HepG2 (cell line): ENCODE data around the gene FUCA1. TPM values are rescaled to one million over a fixed set of nuclear protein-coding genes. Genes with fewer than 3 reads are reported as not detected.

Experiments
- EED ChIP-seq: sonication (generic); formaldehyde crosslinking; IDR thresholded peaks from 2 replicates; pipeline ENCODE4 v1.5.0; 2020; ENCODE audit warnings: mild to moderate bottlenecking, missing genetic modification reagents
- HOXD1 ChIP-seq: sonication (generic); formaldehyde crosslinking; IDR thresholded peaks from 2 replicates; pipeline ENCODE4 v1.5.0; 2020; ENCODE audit warnings: missing genetic modification reagents
- MXI1 ChIP-seq: IDR thresholded peaks from 3 replicates; pipeline ENCODE4 v1.6.1; 2012; ENCODE audit warnings: low read depth, low read length, inconsistent platforms, borderline replicate concordance
- NR2C2 ChIP-seq: sonication (generic); formaldehyde crosslinking; IDR thresholded peaks from 2 replicates; pipeline ENCODE4 v1.4.0; 2020; ENCODE audit warnings: missing genetic modification reagents, mild to moderate bottlenecking, moderate library complexity, borderline replicate concordance
- STAG1 ChIP-seq: sonication (generic); formaldehyde crosslinking; IDR thresholded peaks from 2 replicates; pipeline ENCODE4 v1.4.0; 2020; ENCODE audit warnings: missing genetic modification reagents
- TEF ChIP-seq: sonication (generic); formaldehyde crosslinking; IDR thresholded peaks from 2 replicates; pipeline ENCODE4 v1.5.0; 2020; ENCODE audit warnings: missing genetic modification reagents
- TGIF2 ChIP-seq: IDR thresholded peaks from 2 replicates; pipeline ENCODE4 v1.6.1; 2016; ENCODE audit warnings: control low read depth, missing compliant biosample characterization
- ZBTB10 ChIP-seq: sonication (generic); formaldehyde crosslinking; IDR thresholded peaks from 2 replicates; pipeline ENCODE4 v1.4.0; 2020; ENCODE audit warnings: missing genetic modification reagents, borderline replicate concordance
- ZBTB7A ChIP-seq: sonication (generic); formaldehyde crosslinking; IDR thresholded peaks from 2 replicates; pipeline ENCODE4 v1.8.0; 2022; ENCODE audit warnings: mild to moderate bottlenecking, missing genetic modification reagents
- ZNF274 ChIP-seq: sonication (generic); formaldehyde crosslinking; IDR thresholded peaks from 2 replicates; pipeline ENCODE4 v1.5.1; 2020; ENCODE audit warnings: mild to moderate bottlenecking, missing genetic modification reagents
- ZNF367 ChIP-seq: sonication (generic); formaldehyde crosslinking; IDR thresholded peaks from 2 replicates; pipeline ENCODE4 v1.4.0; 2020; ENCODE audit warnings: missing genetic modification reagents, borderline replicate concordance
- ZNF383 ChIP-seq: sonication (generic); formaldehyde crosslinking; IDR thresholded peaks from 2 replicates; pipeline ENCODE4 v1.4.0; 2020; ENCODE audit warnings: missing genetic modification reagents, mild to moderate bottlenecking, borderline replicate concordance
- ZNF432 ChIP-seq: sonication (generic); formaldehyde crosslinking; IDR thresholded peaks from 2 replicates; pipeline ENCODE4 v1.5.0; 2020; ENCODE audit warnings: missing genetic modification reagents, mild to moderate bottlenecking, borderline replicate concordance
- ZNF564 ChIP-seq: sonication (generic); formaldehyde crosslinking; IDR thresholded peaks from 2 replicates; pipeline ENCODE4 v1.8.1; 2023; ENCODE audit warnings: mild to moderate bottlenecking, missing genetic modification reagents
- ZNF746 ChIP-seq: sonication (generic); formaldehyde crosslinking; IDR thresholded peaks from 2 replicates; pipeline ENCODE4 v1.8.0; 2022; ENCODE audit warnings: mild to moderate bottlenecking, missing genetic modification reagents
- ZNF766 ChIP-seq: sonication (generic); formaldehyde crosslinking; IDR thresholded peaks from 2 replicates; pipeline ENCODE4 v1.5.0; 2020; ENCODE audit warnings: missing genetic modification reagents, borderline replicate concordance
- polyA plus RNA-seq, 8 experiments: library from polyadenylated mRNA; depleted of rRNA in 3 of 8; stranded (reverse) in 7 of 8; unstranded in 1 of 8; fragments of >200 nt; fragmentation: Illumina TruSeq in 4 of 8; extraction: Trizol in 4 of 8; gene quantifications; 2 replicates each; pipeline versions ENCODE4 v1.2.1 to v1.2.3, GENCODE V29; 2011 to 2016; ENCODE audit warnings: low read depth in 4 of 8, missing spikeins in 1 of 8, mixed read lengths in 1 of 8; ENCODE audit not compliant: insufficient read depth in 1 of 8
- total RNA-seq, 5 experiments: library from RNA; depleted of rRNA; stranded (reverse); fragments of >200 nt; fragmentation: Illumina TruSeq; extraction: Trizol; gene quantifications; 2 replicates each; pipeline ENCODE4 v1.2.3, GENCODE V29; 2016; ENCODE audit warnings: low read depth in 1 of 5
- TF ChIP-seq, protein P1 (sequence below): sonication (generic); formaldehyde crosslinking; IDR thresholded peaks from 2 replicates; pipeline ENCODE4 v1.5.1; 2020; ENCODE audit warnings: mild to moderate bottlenecking, missing genetic modification reagents, moderate library complexity
- TF ChIP-seq, protein P2 (sequence below): sonication (generic); formaldehyde crosslinking; IDR thresholded peaks from 2 replicates; pipeline ENCODE4 v1.4.0; 2020; ENCODE audit warnings: missing genetic modification reagents; ENCODE audit errors: not compliant biosample characterization
- TF ChIP-seq, protein P3 (sequence below): sonication (generic); formaldehyde crosslinking; IDR thresholded peaks from 2 replicates; pipeline ENCODE4 v1.4.0; 2020; ENCODE audit warnings: low read depth, mild to moderate bottlenecking, missing genetic modification reagents

The FUCA1 gene
- total and polyA plus RNA-seq, 2 of the 13 experiments (the other 11 are each of a cell fraction or from before 2014, with no cell fraction given): 32.7 to 33.6 TPM

DNA sequence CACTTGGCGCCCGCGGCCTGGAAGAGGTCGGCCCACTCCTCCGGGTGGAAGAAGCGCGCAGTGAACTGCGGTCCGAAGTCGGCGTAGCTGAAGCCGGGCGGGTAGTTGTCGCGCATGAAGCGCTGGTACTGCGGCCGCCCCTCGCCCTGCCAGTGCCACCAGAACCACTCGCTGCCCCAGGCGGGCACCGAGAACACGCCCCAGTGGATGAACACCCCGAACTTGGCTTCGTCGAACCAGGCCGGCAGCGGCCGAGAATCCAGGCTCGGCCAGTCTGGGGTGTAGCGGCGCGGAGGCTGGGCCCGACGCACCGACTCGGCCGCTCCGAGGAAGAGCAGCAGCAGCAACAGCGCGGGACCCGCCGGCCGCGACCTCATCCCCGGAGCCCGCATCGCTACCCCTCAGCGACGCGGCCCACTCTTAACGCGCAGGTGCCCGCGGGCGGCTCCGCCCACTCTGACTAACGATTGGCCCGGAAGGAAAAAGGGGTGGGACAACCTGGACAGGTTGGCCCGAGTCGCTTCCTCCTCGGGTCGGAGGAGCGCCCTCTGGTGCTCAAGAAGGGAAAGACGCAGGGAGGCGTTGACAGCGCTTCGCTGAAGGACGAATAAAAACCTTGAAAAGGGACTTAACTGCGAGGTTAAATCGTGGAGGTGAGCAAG, at the start of gene FUCA1 (continued):
- TF ChIP-seq, protein P1, sequence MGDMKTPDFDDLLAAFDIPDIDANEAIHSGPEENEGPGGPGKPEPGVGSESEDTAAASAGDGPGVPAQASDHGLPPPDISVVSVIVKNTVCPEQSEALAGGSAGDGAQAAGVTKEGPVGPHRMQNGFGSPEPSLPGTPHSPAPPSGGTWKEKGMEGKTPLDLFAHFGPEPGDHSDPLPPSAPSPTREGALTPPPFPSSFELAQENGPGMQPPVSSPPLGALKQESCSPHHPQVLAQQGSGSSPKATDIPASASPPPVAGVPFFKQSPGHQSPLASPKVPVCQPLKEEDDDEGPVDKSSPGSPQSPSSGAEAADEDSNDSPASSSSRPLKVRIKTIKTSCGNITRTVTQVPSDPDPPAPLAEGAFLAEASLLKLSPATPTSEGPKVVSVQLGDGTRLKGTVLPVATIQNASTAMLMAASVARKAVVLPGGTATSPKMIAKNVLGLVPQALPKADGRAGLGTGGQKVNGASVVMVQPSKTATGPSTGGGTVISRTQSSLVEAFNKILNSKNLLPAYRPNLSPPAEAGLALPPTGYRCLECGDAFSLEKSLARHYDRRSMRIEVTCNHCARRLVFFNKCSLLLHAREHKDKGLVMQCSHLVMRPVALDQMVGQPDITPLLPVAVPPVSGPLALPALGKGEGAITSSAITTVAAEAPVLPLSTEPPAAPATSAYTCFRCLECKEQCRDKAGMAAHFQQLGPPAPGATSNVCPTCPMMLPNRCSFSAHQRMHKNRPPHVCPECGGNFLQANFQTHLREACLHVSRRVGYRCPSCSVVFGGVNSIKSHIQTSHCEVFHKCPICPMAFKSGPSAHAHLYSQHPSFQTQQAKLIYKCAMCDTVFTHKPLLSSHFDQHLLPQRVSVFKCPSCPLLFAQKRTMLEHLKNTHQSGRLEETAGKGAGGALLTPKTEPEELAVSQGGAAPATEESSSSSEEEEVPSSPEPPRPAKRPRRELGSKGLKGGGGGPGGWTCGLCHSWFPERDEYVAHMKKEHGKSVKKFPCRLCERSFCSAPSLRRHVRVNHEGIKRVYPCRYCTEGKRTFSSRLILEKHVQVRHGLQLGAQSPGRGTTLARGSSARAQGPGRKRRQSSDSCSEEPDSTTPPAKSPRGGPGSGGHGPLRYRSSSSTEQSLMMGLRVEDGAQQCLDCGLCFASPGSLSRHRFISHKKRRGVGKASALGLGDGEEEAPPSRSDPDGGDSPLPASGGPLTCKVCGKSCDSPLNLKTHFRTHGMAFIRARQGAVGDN (CRISPR knock-in tag): peak; percentile 94
- TF ChIP-seq ZNF367 (CRISPR knock-in tag) (no peak), ZNF383 (no peak), HOXD1 (CRISPR knock-in tag) (no peak), ZNF432 (CRISPR knock-in tag) (no peak), TGIF2 (CRISPR knock-in tag) (peak; percentile 74), ZNF766 (CRISPR knock-in tag) (0 out of 2 replicates have a peak, but pooled peaks have one; percentile 59), ZBTB7A (CRISPR knock-in tag) (0 out of 2 replicates have a peak, but pooled peaks have one; percentile 33), ZNF746 (CRISPR knock-in tag) (no peak), ZBTB10 (CRISPR knock-in tag) (no peak), ZNF564 (CRISPR knock-in tag) (peak; percentile 51), STAG1 (CRISPR knock-in tag) (peak; percentile 35; the same call in 1 of the 2 replicates), ZNF274 (CRISPR knock-in tag) (0 out of 2 replicates have a peak, but pooled peaks have one; percentile 46), NR2C2 (CRISPR knock-in tag) (peak; percentile 37; the same call in 1 of the 2 replicates), MXI1 (peak; percentile 57; the same call in 1 of the 3 replicates), TEF (no peak), EED (CRISPR knock-in tag) (no peak)
- TF ChIP-seq, protein P2, sequence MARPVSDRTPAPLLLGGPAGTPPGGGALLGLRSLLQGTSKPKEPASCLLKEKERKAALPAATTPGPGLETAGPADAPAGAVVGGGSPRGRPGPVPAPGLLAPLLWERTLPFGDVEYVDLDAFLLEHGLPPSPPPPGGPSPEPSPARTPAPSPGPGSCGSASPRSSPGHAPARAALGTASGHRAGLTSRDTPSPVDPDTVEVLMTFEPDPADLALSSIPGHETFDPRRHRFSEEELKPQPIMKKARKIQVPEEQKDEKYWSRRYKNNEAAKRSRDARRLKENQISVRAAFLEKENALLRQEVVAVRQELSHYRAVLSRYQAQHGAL (CRISPR knock-in tag): no peak
- TF ChIP-seq, protein P3, sequence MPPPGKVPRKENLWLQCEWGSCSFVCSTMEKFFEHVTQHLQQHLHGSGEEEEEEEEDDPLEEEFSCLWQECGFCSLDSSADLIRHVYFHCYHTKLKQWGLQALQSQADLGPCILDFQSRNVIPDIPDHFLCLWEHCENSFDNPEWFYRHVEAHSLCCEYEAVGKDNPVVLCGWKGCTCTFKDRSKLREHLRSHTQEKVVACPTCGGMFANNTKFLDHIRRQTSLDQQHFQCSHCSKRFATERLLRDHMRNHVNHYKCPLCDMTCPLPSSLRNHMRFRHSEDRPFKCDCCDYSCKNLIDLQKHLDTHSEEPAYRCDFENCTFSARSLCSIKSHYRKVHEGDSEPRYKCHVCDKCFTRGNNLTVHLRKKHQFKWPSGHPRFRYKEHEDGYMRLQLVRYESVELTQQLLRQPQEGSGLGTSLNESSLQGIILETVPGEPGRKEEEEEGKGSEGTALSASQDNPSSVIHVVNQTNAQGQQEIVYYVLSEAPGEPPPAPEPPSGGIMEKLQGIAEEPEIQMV (CRISPR knock-in tag): 0 out of 2 replicates have a peak, but pooled peaks have one; percentile 3
